ENCODE data around the gene DDC.

- TF ChIP-seq YY1 (IDR thresholded peaks at IDR 0.05; ENCODE audit: extremely low read depth, insufficient replicate concordance, low read depth, low read length): no peak
- no peak for TF ChIP-seq CTCF (IDR thresholded peaks at IDR 0.05 in 2 of 3, conservative IDR thresholded peaks at IDR 0.05 in 1 of 3; ENCODE audit: borderline replicate concordance in 1 of 3, insufficient read depth in 1 of 3, low read depth in 2 of 3, low read length in 2 of 3)
- no peak for TF ChIP-seq POLR2A (IDR thresholded peaks at IDR 0.05; ENCODE audit: borderline replicate concordance, extremely low read depth, insufficient read depth, insufficient read length)
- no peak for TF ChIP-seq REST (IDR thresholded peaks at IDR 0.05; ENCODE audit: low read depth)
- TF ChIP-seq SRF (IDR thresholded peaks at IDR 0.05; ENCODE audit: low read depth): no peak
- no peak for TF ChIP-seq RAD21 (IDR thresholded peaks at IDR 0.05; ENCODE audit: low read depth)
Observed at GRCh38 chr7:50539725-50540124, 25.5 kb downstream of the DDC start.

Data from HCT116 (cell line).